Dermis blood vessel endothelial cell (primary cell): ENCODE results near the gene ZIC1. TPM values are rescaled to one million over a fixed set of nuclear protein-coding genes. Genes with fewer than 3 reads are reported as not detected.

Source experiments
- DNase-seq: peaks from one replicate; pipeline ENCODE4 v3.0.0; 2010
- total RNA-seq: library from RNA; depleted of rRNA; stranded (reverse); fragments of >200 nt; gene quantifications from 2 replicates; pipeline ENCODE4 v1.2.3, GENCODE V29; 2014

ZIC1 gene
- total RNA-seq, 1 donor from 2014 or later, result not detected

DNA sequence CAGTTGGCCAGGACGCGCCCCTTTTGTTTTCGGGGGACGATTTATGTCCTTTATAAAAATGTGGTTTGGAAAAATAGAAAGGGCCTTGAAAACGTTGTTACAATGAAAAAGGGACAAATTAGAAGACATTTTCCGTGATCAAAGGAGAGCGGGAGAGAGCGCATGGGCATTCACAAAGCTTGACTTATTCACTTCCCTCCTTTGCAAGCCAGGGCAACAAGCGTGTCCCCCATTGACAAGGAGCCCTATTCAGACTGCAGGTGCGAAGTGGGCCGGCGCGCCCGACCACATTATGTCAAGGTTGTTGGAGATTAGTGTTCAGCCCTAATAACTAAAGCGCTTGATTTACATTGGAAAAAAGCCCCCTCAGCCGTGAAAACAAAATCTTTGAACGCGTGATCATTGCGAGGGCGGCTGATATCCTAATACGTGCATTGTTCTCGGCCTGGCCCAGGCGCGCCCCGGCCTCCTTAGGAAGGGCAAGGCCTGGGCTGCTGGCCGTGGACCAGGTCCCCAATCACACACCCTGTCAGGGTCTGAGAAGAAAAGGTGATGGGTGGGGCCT lies 28.7 kb upstream of the ZIC1 start:
- no peak for DNase-seq

DNA sequence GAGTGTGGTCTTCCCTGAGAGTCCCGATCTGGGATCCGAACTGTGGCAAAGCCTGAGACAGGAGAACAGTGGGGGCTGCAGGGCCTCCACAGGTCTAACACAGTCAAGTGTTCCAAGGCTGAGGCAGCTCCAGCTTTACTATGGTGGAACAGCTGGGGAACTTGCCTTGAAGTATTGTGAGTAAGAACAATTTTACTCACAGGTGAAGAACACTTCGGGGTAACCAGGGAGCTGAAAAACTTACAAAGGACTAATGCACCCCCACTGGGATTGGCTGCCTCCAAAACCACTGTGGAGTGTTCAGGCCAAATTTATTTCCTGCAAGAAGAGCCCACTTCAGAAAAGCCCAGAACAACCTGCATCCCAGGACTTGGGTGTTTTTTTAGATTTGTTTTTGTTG lies 28.2 kb upstream of the ZIC1 start:
- DNase-seq, result no peak

DNA sequence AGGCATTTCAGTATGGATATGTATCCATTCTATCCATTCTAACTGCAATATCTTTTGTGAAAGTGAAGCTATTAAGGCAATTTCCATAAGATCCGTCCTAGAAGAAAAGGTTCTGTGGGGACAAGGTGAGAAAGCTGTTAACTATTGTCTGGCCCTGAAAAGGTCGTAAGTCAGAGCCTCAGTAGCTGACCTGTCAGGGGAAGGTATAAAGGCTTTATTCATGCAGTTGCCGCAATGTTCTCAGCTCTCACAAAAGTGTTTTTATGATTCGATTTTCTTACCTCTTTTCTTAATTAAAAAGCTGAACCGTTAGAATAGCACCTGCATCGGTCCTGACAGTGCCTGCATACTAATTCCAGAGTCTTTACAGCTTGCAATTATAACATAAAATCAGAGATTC lies 27.6 kb upstream of the ZIC1 start:
- no peak for DNase-seq

DNA sequence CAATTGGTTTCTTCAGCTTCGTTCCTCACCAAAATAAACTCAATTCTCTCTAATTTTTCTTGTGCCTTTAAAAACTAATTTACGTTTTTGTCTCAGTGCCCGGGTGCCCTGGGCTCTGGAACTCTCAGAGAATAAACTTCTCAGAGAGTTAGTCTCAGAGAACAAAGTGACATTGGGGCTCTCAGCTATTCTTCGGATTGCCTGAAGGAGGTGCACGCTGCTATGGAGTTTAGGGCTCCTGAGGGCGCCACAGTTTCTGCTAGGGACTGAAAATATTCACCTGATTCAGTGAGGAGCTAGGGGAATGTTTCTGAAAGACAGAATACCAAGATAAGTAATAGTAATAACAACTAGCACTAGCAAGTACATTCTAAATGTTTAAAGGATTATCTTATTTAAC lies 25.5 kb upstream of the ZIC1 start:
- DNase-seq, result peak; percentile 25

DNA sequence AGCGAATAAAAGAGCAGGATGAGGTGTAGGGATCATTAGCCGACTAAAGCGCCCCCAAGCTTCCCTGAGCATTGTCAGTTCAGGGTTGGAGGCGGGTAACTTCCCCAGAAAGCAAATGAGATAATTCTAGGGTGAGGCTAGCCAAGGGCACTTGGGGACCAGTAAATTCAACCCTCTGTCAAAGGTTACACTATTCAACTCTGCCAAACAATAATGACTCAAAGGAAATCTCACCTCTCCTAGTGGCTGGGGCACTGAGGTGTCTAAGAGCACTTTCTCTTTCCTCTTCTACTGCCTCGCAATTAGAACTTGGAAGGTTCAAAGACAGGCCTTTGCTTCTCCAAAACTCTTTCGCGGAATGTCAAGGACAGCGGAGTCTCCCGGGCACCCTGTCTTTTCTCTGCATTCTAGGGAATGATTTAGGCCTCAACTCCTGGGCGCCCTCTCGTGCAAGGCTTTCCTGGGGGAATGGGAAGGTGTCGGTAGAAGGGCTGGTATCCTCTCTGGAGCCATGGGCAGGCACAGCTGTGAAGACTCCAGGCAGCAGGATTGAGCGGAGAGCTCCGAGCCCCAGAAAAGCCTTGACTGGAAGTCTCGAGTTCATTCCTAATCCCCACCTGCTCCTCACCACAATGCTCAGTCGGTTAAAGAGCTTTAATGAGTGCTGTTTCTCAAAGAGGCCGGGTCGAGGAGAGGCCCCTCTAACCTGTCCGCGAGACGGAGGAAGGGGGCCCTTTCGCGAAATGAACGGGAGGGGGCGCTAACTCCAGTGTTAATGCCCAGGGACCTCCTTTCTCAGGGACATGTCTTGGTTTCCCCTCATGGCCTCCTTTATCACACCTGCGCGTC lies 24.7 kb upstream of the ZIC1 start:
- no peak for DNase-seq

DNA sequence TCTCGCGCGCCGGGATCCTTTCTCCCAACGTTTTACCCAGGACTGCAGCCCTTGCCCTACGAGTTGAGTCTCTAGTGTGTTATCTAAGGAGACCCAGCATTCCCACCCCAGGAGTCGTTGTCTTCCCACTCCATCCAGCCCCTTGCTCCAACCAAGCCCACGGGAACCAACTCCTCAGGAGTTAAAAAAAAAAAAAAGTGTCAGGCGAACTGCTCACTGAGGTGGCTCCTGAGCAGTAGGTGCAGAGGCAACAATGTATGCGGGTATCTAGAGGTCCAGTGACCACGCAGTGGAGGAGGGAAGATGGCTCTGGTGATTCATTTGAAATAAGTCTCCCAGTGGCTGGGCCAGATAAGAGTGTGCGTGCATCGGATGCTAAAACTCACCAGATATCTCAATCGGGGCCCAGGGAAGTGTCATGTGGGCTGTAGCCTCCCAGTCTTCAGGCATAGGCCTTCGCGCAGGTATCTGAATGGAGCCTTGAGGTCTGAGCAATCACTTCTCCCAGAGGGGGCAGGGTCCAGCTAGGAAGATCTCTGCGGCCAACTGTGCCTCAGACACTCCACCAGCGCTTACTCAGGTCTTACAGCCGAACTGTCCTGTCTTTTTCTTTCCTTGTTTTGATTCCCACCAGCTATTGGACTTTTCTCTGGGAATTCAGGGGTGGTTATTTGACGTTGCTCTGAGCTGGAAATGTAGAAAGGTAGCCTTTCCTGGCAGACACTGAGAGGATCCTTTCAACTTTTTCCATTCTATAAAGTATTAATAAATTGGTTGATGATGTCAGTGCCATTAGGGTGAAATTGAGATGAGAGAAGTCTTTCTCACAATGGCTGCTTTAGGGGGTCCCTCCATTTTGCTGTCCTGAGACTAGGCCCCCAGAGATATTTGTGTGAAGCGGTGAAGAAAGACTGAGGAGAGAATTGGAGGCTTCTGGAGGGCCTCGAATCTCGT lies 23.8 kb upstream of the ZIC1 start:
- DNase-seq, result no peak

DNA sequence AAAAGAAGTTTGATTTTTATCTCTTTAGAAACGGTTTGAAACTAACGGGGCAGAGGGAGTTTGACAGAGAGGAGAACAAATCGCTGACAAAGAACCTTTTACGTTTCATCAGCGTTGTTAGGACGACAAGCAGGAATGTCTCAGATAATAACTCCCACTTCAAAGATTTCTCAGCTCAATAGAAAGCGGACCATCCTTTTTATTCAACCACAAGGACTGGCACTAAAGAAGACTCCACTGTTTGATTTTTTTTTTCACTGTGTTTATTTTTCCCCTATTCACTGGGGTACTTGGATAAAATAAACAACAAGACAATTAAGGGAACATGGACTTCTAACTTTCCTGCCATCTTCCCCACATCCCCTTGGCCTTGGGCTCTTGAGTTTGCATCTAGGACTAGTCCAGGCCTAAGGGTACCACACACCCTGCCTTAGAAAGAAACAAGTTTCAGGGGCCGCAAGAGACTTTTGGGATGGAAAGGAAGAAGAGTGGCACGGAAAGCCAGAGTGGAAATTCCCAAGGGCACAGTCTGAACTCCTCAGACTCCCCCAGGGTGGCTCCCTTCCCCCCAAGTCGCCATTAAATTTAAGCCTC lies 21.8 kb upstream of the ZIC1 start:
- no peak for DNase-seq

DNA sequence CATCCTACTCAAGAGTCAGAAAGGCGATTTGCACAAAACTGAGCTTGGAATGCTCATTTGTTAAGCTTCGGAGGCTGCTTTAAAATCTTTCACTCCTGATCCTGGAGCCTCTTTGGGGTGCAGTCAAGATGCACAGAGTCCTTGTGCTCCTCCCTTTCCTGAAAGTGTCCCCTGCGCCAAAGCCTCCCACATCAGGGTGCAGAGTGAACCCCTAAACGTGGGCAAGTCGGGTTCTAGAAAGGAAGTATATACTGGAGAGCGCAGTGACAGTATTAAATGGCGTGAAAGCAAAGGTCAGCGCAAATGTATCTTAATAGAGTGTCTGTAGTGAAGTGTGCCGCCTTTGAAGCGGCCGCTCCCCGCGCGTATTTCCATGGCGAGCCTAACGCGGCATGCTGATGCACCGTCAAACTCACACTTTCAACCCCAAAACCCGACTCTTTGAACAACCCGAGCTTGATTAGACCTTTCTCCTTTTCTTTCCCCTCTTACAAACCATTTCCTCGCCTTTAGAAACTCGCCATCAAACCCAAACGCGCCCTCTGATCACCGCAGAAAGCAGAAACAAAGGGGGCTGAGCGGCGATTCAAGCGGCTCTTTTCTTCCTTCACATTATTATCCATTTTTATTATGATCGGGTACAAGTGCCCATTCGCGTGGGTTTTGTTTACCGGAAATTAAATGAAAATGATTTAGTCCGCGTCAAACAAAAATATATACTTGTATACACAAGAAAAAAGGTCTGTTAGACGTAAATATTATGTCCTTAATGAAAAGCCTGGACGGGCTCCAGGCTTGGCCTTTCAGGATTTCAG lies 21.1 kb upstream of the ZIC1 start:
- no peak for DNase-seq

DNA sequence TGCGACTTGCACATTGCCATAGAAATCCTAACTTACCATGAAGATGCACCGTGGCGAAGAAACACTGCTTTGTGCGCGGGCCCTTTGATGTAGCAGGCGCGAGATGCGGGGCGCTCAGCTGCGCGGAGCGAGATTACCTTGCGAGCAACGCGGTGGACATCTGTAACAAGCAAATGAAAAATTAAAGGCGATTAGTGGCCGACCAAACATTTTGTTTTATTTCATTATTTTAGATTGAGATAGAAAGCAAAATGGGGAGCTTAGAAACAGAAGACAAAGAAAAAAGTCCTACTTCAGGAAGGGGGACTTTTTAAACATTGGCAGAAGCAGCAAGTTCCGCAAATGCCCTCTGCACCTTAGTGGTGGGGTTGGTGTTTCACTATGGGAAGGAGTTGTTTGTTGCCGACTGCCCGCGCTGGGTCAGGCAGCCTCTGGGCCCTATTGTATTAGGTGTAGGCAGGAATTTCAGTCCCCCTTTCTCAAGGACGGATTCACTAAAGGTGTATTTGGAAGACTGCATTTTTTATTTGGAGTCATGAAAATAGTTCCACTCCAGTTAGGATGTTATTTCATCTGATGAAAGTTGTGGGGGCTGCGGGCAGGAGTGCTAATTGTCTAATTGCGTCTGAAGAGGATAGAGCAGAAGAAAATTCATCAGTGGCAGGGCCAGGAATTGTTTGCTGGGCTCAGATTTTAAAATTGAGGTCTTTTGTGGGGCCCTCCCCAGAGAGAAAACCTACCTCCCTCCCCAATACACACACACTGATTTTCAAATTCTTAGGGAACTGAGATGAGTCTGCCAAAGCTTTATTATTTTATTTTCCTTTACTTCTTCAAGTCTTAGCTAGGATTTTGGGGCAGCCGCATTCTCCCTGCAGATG lies 20.2 kb upstream of the ZIC1 start:
- no peak for DNase-seq

DNA sequence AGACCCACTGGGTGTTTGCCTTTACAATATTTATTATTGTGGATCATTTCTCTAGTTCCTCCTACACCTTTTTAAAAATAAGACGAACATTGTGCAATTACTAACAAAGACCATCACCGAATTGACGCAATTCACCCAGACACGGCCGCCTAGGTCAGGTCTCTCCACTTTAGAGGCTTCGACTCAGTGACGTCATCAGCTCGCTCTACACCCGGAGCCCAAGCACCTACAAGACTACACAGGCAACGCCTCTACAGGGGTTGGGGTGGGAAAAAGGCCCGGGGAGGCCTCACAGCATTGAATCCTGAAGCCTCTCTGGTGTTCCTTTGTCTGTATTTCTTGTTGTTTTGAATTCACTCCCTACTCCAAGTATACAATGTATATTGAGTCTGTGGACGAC lies 19.4 kb upstream of the ZIC1 start:
- no peak for DNase-seq

DNA sequence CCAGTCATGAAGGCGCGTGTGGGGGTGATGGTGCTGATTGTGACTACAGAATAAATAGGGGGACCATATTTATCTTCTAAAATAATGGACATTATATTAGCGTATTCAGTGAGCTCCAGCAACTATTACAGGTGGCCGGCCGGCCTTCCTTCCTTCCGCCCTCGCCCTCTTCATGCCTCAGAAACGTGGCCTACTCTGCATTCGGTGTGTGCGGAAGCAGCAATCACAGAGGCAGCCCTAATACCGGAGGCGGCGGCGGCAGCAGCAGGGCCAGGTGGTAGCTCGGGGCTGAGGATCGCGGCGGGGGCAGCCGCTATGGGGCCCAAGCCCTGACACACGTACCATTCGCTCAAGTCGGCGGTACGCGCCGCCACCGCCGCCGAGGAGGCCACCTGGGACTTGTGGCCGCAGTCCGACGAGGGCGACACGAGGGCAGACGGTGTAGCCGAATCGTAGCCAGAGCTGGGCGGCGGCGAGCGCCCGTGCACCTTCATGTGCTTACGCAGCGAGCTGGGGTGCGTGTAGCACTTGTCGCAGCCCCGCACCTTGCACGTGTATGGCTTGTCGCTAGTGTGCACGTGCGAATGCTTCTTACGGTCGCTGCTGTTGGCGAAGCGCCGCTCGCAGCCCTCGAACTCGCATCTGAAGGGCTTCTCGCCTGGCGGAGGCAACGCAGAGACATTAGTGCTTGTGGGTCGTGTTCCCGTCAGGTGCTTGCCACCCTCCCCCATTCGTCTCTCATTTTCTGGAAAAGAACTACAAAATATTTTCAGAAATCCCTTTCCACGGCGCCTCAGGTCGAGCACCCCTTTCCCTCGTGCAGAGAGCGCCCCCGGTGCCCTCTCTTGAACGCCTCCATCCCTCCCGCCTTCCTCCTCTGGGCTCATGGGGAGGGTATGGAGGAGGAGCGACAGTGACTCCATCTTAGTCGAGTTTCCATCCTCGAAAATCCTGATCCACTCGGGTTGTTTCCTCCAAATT lies 18.3 kb upstream of the ZIC1 start:
- DNase-seq, result no peak

DNA sequence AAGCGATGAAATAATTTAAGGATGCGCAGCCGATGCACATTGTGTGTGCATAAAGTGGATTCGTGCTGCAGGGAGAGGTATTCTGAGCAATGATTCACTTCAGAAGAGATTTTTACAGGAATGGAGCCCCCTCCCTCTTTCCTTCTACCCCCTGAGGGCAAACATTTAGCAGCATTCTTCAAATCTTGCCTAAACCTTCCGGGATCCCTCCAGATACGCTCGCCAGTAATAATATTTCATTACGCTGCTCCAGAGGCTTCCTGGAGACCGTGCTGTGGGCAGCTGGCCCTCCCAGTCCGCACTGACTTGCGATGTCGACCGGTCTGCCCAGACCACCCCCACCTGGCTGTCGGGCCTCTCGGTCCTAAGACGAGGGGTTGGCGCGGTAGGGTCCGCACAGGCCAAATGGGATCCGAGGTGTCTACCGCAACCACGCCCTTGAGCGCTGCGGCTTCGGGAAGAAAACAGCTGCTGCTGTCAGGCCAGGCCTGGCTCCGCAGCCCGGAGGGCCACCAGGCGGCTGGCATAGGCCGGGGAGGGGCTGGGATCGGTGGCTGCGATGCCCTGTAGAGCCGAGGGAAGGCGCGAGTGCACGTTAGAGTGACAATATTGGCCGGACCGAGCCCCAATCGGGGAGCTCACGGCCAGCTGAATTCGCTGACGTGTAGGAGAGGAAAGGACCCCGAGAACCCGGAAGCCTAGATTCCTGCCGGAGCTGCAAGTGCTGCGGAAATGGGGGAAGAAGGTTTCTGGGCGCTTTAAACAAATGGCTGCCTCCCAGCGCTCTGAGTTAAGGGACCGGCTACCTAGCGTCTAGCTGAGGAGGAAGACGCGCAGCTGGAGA lies 17.2 kb upstream of the ZIC1 start:
- peak; percentile 48 for DNase-seq

DNA sequence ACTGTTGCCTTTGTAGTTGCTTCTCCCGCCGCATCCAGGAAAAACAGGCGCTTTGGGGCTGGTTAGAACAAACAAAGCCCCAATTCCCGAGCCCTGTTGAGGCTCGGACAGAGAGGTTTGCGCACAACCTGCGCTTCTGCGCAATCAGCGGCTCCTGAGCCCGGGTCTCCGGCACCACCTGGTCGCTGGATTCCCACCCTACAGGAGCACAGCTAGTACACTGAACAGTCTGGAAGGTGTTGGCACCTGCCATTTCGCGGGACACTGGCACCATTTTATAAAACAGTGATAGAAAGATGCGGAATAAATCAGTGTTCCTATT lies 16.6 kb upstream of the ZIC1 start:
- no peak for DNase-seq

DNA sequence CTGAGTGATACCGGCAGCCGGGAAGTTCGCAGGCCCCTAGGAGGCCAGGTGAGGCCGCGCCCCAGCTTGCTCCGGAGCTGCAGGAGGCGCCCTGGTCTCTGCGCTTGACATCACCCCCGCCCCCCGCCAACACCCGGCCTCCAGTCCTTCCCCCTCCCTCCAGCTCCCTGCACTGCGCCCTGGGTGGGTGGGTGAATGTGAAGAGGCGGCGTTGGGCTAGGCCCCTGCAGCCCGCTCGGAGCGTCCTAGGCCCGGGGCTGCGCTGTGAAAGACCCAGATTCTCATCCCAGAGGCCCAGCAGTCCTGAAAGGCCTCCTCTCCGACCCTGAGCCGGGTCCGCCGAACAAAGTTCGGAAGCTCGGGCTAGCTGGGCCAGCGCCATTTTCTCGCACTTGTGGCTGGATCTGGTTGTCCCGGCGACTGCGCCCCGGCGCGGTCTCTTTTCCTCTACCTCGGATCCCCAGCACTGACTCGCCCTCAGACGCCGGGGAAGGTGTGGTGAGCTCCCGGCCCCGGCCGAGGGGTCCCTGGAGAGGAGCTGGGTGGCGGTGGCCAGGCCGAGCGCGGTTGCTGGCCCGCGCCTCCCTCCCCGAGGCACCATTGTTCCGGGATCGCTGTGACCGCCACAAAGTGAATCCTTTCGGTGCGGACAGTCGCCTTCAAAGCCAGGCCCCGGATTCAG lies 15.8 kb upstream of the ZIC1 start:
- DNase-seq, result no peak

DNA sequence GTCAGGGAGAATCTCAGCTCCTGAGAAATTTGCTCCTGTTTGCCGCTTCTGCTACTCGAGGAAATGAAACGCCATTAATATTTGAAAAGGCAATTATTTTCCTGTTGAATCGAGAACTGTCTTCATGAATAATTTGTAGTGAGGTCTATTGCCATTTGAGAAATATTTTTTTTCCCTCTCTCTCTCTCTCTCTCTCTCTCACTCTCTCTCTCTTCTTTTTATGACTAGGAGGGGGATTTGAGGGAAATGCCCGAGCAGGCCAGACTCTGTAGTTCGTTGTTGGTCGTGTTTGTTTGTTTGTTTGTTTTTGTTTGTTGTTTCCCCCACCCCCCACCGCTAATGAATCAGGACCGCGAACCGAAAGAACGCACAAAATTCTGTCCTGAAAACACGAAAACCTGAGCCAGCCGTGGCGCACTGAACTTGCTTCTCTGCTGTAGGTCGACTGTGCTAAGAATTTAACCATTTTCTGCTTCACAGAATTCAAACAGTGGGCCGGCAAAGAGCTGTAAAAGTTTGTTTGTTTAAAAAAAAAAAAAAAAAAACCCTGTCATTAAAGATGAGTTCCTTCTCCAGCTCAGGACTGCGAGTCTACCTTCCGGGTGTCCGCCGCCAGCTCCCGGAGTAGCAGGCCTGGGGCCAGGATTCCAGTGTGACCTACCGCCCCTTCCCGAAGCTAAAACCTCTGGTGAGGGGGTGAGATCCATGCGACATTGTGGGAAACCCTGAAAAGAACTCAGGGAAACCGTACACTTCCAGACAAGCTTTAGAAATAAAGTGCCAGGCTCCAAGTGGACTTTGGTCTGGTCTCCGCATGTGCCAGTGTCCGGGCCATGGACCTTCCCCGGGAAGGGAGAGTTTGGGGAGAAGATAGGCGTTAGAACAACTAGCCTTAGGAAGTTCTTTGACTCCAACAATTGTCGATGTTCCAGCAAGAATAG lies 15.0 kb upstream of the ZIC1 start:
- DNase-seq, result no peak

DNA sequence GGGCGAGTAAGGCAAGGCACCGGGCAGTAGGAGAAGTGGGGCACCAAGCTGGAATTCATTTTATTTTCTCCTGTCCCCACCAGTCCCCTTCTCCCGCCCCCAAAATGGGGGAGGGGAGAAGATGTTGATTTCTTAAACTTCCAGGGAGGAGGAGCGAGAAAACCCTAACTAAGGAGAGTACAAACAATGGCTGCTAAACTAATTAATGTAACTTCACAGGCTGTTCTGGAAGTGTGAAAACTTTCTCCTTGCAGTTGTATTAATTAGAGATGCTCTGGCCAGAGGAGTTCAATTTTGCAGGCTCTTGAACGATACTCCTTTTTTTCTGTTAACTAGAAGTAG lies 14.3 kb upstream of the ZIC1 start:
- DNase-seq, result no peak
